ENCODE data around the gene SCYGR8.
"Not testable (repeated sequence)": the region's sequence is repeated elsewhere in the genome, so short reads cannot be mapped to it uniquely, and the experiment has no call there.

SCYGR8 gene

GRCh38 chr2:227719641-227720040 is 26.1 kb upstream of the SCYGR8 start:
- no peaks in the 10 kb centered on the region for H3K27me3 ChIP-seq (ENCODE audit: low read depth, low read length)
- H3K9me3 ChIP-seq (ENCODE audit: control insufficient read depth in 1 of 2, low read length in 2 of 2), result no peaks in the 10 kb centered on the region
- no peaks in the 10 kb centered on the region for H3K36me3 ChIP-seq (ENCODE audit: control insufficient read depth in 1 of 2, insufficient read depth in 2 of 2, low read length in 2 of 2)
- no peak overlapping the region for H3K27ac ChIP-seq (ENCODE audit: low read length)
- H3K4me1 ChIP-seq (ENCODE audit: control insufficient read depth in 1 of 2, insufficient read depth in 2 of 2, low read length in 2 of 2), result peaks cover 0 to 4% of the 10 kb centered on the region in 2 donors
- no peak overlapping the region for H3K4me3 ChIP-seq (ENCODE audit: low read depth in 1 of 2, low read length in 2 of 2)

GRCh38 chr2:227720680-227721079 is 25.0 kb upstream of the SCYGR8 start:
- H3K27ac ChIP-seq (ENCODE audit: low read length), result no peak overlapping the region

GRCh38 chr2:227722821-227723220 is 22.9 kb upstream of the SCYGR8 start:
- not testable (repeated sequence) for H3K9me3 ChIP-seq (ENCODE audit: control insufficient read depth in 1 of 2, low read length in 2 of 2); H3K36me3 ChIP-seq (ENCODE audit: control insufficient read depth in 1 of 2, insufficient read depth in 2 of 2, low read length in 2 of 2); H3K4me1 ChIP-seq (ENCODE audit: control insufficient read depth in 1 of 2, insufficient read depth in 2 of 2, low read length in 2 of 2); H3K4me3 ChIP-seq (ENCODE audit: low read depth in 1 of 2, low read length in 2 of 2); H3K27ac ChIP-seq (ENCODE audit: low read length); H3K27me3 ChIP-seq (ENCODE audit: low read depth, low read length)

More at GRCh38 chr2:227720680-227721079, 25.0 kb upstream of the SCYGR8 start:
- H3K9me3 ChIP-seq (ENCODE audit: control insufficient read depth in 1 of 2, low read length in 2 of 2), result no peaks in the 10 kb centered on the region
- H3K4me3 ChIP-seq (ENCODE audit: low read depth in 1 of 2, low read length in 2 of 2), result no peak overlapping the region
- H3K36me3 ChIP-seq (ENCODE audit: control insufficient read depth in 1 of 2, insufficient read depth in 2 of 2, low read length in 2 of 2), result no peaks in the 10 kb centered on the region
- no peaks in the 10 kb centered on the region for H3K27me3 ChIP-seq (ENCODE audit: low read depth, low read length)
- H3K4me1 ChIP-seq (ENCODE audit: control insufficient read depth in 1 of 2, insufficient read depth in 2 of 2, low read length in 2 of 2), result peaks cover 0 to 4% of the 10 kb centered on the region in 2 donors

- Histone ChIP-seq H3K27me3 (ENCODE audit: low read depth, low read length) (no peaks in the 10 kb centered on the region), H3K4me1 (ENCODE audit: control insufficient read depth in 1 of 2, insufficient read depth in 2 of 2, low read length in 2 of 2) (no peaks in the 10 kb centered on the region), H3K36me3 (ENCODE audit: control insufficient read depth in 1 of 2, insufficient read depth in 2 of 2, low read length in 2 of 2) (no peaks in the 10 kb centered on the region), H3K9me3 (ENCODE audit: control insufficient read depth in 1 of 2, low read length in 2 of 2) (no peaks in the 10 kb centered on the region), H3K4me3 (ENCODE audit: low read depth in 1 of 2, low read length in 2 of 2) (no peak within 1 kb of the TSS), H3K27ac (ENCODE audit: low read length) (no peak within 1 kb of the TSS)
These were observed 21.2 kb upstream of the SCYGR8 start, which contains the start of gene SCYGR6 for GRCh38 chr2:227724394-227725039. SCYGR6 (minus strand) TSS chr2:227724757; CDS start chr2:227724757, 0 bp downstream.

GRCh38 chr2:227728035-227728434 is 17.7 kb upstream of the SCYGR8 start, which contains the start of gene SCYGR7:
SCYGR7 (plus strand) TSS chr2:227728335; CDS start chr2:227728335, 0 bp downstream.
- Histone ChIP-seq H3K27me3 (ENCODE audit: low read depth, low read length) (no peaks in the 10 kb centered on the region), H3K27ac (ENCODE audit: low read length) (no peak within 1 kb of the TSS), H3K4me1 (ENCODE audit: control insufficient read depth in 1 of 2, insufficient read depth in 2 of 2, low read length in 2 of 2) (no peaks in the 10 kb centered on the region), H3K36me3 (ENCODE audit: control insufficient read depth in 1 of 2, insufficient read depth in 2 of 2, low read length in 2 of 2) (no peaks in the 10 kb centered on the region), H3K4me3 (ENCODE audit: low read depth in 1 of 2, low read length in 2 of 2) (no peak within 1 kb of the TSS), H3K9me3 (ENCODE audit: control insufficient read depth in 1 of 2, low read length in 2 of 2) (no peaks in the 10 kb centered on the region)

GRCh38 chr2:227739351-227739750 is 6.3 kb upstream of the SCYGR8 start:
- Histone ChIP-seq H3K4me1 (ENCODE audit: control insufficient read depth in 1 of 2, insufficient read depth in 2 of 2, low read length in 2 of 2) (no peaks in the 10 kb centered on the region), H3K9me3 (ENCODE audit: control insufficient read depth in 1 of 2, low read length in 2 of 2) (no peaks in the 10 kb centered on the region), H3K27me3 (ENCODE audit: low read depth, low read length) (no peaks in the 10 kb centered on the region), H3K36me3 (ENCODE audit: control insufficient read depth in 1 of 2, insufficient read depth in 2 of 2, low read length in 2 of 2) (no peaks in the 10 kb centered on the region), H3K27ac (ENCODE audit: low read length) (no peak overlapping the region), H3K4me3 (ENCODE audit: low read depth in 1 of 2, low read length in 2 of 2) (no peak overlapping the region)

- not testable (repeated sequence) for H3K9me3 ChIP-seq (ENCODE audit: control insufficient read depth in 1 of 2, low read length in 2 of 2); H3K27me3 ChIP-seq (ENCODE audit: low read depth, low read length); H3K27ac ChIP-seq (ENCODE audit: low read length); H3K4me3 ChIP-seq (ENCODE audit: low read depth in 1 of 2, low read length in 2 of 2); H3K4me1 ChIP-seq (ENCODE audit: control insufficient read depth in 1 of 2, insufficient read depth in 2 of 2, low read length in 2 of 2); H3K36me3 ChIP-seq (ENCODE audit: control insufficient read depth in 1 of 2, insufficient read depth in 2 of 2, low read length in 2 of 2)
These were observed 5.0 kb upstream of the SCYGR8 start for GRCh38 chr2:227740705-227741104.

- no peaks in the 10 kb centered on the region for H3K9me3 ChIP-seq (ENCODE audit: control insufficient read depth in 1 of 2, low read length in 2 of 2)
- no peak overlapping the region for H3K4me3 ChIP-seq (ENCODE audit: low read depth in 1 of 2, low read length in 2 of 2)
- no peaks in the 10 kb centered on the region for H3K36me3 ChIP-seq (ENCODE audit: control insufficient read depth in 1 of 2, insufficient read depth in 2 of 2, low read length in 2 of 2)
- no peaks in the 10 kb centered on the region for H3K27me3 ChIP-seq (ENCODE audit: low read depth, low read length)
- no peaks in the 10 kb centered on the region for H3K4me1 ChIP-seq (ENCODE audit: control insufficient read depth in 1 of 2, insufficient read depth in 2 of 2, low read length in 2 of 2)
- H3K27ac ChIP-seq (ENCODE audit: low read length), result no peak overlapping the region
These were observed 2.4 kb downstream of the SCYGR8 start for GRCh38 chr2:227748079-227748478.

- H3K4me1 ChIP-seq (ENCODE audit: control insufficient read depth in 1 of 2, insufficient read depth in 2 of 2, low read length in 2 of 2); H3K27ac ChIP-seq (ENCODE audit: low read length); H3K9me3 ChIP-seq (ENCODE audit: control insufficient read depth in 1 of 2, low read length in 2 of 2); H3K4me3 ChIP-seq (ENCODE audit: low read depth in 1 of 2, low read length in 2 of 2); H3K36me3 ChIP-seq (ENCODE audit: control insufficient read depth in 1 of 2, insufficient read depth in 2 of 2, low read length in 2 of 2); H3K27me3 ChIP-seq (ENCODE audit: low read depth, low read length): not testable (repeated sequence)
These were observed 10.6 kb downstream of the SCYGR8 start for GRCh38 chr2:227756261-227756660.

- no peaks in the 10 kb centered on the region for H3K27me3 ChIP-seq (ENCODE audit: low read depth, low read length)
- H3K4me1 ChIP-seq (ENCODE audit: control insufficient read depth in 1 of 2, insufficient read depth in 2 of 2, low read length in 2 of 2), result no peaks in the 10 kb centered on the region
- H3K9me3 ChIP-seq (ENCODE audit: control insufficient read depth in 1 of 2, low read length in 2 of 2), result no peaks in the 10 kb centered on the region
- H3K27ac ChIP-seq (ENCODE audit: low read length), result no peak overlapping the region
- H3K36me3 ChIP-seq (ENCODE audit: control insufficient read depth in 1 of 2, insufficient read depth in 2 of 2, low read length in 2 of 2), result no peaks in the 10 kb centered on the region
- no peak overlapping the region for H3K4me3 ChIP-seq (ENCODE audit: low read depth in 1 of 2, low read length in 2 of 2)
These were observed 13.9 kb downstream of the SCYGR8 start for GRCh38 chr2:227759411-227760118.

- no peaks in the 10 kb centered on the region for H3K9me3 ChIP-seq (ENCODE audit: control insufficient read depth in 1 of 2, low read length in 2 of 2)
- H3K36me3 ChIP-seq (ENCODE audit: control insufficient read depth in 1 of 2, insufficient read depth in 2 of 2, low read length in 2 of 2), result no peaks in the 10 kb centered on the region
- no peaks in the 10 kb centered on the region for H3K27me3 ChIP-seq (ENCODE audit: low read depth, low read length)
- peak overlapping the region; percentile 66 for H3K27ac ChIP-seq (ENCODE audit: low read length)
- no peak overlapping the region for H3K4me3 ChIP-seq (ENCODE audit: low read depth in 1 of 2, low read length in 2 of 2)
- no peaks in the 10 kb centered on the region for H3K4me1 ChIP-seq (ENCODE audit: control insufficient read depth in 1 of 2, insufficient read depth in 2 of 2, low read length in 2 of 2)
These were observed 16.2 kb downstream of the SCYGR8 start for GRCh38 chr2:227761740-227762476.

Measured in muscle layer of duodenum (tissue), 2 donors.